GM18907 (cell line): ENCODE measurements around the gene C2CD4D.

Experiments used
- ATAC-seq: cut with Tn5 transposase; IDR thresholded peaks from one replicate; pipeline ENCODE4 v1.9.1; 2021; ENCODE audit warnings: mild to moderate bottlenecking, moderate library complexity; ENCODE audit not compliant: unreplicated experiment

Gene C2CD4D

GRCh38 chr1:151815716-151816327 lies 23.8 kb downstream of the C2CD4D start:
- ATAC-seq, result no peak

GRCh38 chr1:151814971-151815545 lies 24.6 kb downstream of the C2CD4D start:
- no peak for ATAC-seq

- no peak for ATAC-seq
Observed at GRCh38 chr1:151814426-151814825, 25.2 kb downstream of the C2CD4D start.

- no peak for ATAC-seq
Observed at GRCh38 chr1:151813271-151813977, 26.2 kb downstream of the C2CD4D start.

DNA sequence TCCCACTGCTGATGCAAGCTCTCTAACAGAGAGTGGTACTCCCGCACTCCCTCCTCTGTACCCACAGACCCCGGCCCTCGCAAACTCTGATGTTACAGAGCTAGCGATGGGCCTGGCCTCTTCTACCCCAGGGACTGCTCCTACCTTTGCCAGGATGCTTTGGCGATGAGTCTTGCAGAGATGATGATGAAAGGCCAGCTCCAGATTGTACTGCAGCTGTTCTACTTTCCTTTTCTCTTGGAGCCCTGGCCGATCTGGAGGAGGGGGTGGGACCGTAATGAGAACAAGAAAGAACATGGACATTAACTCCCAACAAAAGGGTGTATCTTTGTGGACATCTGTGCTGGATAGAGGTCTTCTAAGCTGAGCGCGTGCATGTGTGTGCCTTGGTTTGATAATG lies 28.4 kb downstream of the C2CD4D start:
- no peak for ATAC-seq

- no peak for ATAC-seq
Observed at GRCh38 chr1:151809985-151810556, 29.5 kb downstream of the C2CD4D start.

DNA sequence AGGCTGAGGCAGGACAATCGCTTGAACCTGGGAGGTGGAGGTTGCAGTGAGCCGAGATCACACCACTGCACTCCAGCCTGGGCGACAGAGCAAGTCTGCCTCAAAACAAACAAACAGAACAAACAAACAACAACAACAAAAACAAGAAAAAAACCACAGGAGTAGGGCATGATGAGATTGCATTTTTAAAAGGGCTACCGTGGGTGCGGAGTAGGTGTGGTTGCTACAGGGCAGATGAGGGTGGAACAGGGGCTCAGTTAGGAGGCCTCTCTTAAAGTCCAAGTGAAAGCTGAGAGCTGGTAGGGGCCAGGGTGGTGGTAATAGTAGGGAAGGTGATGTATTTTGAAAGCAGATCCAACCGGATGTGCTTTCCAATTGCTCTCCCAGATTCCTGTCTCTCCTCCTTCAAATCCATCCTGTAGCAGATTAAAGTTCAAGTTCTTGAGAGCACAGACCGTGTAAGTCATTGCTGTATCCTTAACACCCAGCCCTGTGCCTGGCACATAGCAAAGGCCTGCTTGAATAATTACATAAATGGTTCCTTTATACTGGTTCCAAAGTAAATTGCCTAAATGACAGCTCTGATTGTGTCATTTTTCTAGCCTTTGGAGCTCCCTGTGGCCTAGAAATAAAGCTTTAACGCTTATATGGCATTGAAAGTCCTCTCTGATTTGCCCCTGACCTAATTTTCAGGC lies 30.2 kb downstream of the C2CD4D start:
- no peak for ATAC-seq

- ATAC-seq, result no peak
Observed at GRCh38 chr1:151807766-151808165, 31.9 kb downstream of the C2CD4D start.

GRCh38 chr1:151807131-151807530 lies 32.5 kb downstream of the C2CD4D start:
- no peak for ATAC-seq

DNA sequence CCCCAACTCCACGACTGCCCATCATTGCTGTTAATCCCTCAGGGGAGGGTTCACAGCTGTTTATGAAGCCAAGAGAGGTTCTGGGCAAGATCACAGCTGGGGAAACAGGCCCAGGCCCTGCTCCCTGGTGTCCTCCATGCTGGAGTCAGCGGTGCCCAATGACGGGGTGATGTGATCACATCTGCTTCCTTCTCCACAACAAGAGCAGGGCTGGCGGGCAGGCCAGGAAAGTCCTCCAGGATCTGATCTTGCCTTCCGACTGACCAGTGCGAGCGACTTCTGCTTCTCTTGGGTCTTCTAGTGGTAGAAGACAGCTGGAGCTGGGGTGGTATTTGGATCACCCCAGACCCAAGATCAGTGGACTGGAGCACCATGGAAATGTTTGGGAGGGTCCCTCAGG lies 33.5 kb downstream of the C2CD4D start:
- no peak for ATAC-seq

DNA sequence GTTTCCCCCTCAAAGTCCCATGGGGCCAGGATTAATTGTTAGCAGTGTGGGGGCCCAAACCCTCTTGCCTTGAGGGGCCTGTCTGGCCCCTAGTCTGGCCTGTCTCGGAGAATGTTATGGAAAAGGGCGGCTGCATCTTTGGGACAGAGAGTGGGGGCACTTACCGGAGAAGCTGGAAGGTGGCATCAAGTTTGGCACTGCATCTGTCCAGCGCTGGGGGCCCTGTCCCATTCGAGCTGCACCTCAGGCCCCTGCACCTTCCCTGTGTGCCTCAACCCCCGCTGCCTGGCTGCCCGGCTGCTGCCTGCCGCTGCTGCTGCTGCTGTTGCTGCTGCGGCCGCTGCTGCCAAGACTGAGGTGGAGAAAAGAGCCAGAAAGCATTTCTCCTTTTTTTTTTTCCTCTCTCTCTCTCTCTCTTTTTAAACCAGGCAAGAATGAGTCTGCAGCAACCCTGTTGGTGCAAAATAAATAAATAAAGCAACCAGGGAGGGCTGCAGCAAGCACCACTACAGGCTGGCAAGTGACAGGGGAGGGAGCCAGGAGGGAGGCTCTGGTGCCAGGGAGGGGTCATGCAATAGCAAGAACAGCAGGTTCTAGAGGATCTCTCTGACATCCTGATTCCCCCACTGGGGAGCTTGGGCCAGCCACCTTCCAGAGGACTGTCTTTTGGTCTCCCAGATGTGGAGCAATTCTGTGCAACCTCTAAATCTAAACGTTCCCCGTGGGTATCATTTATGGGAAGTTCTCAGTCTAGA lies 34.4 kb downstream of the C2CD4D start, which contains the start of gene LINGO4:
Gene LINGO4 (minus strand): TSS at position 354 of the 755 bp plus-strand sequence. CDS start 2,715 bp downstream, outside the sequence.
- ATAC-seq, result no peak

DNA sequence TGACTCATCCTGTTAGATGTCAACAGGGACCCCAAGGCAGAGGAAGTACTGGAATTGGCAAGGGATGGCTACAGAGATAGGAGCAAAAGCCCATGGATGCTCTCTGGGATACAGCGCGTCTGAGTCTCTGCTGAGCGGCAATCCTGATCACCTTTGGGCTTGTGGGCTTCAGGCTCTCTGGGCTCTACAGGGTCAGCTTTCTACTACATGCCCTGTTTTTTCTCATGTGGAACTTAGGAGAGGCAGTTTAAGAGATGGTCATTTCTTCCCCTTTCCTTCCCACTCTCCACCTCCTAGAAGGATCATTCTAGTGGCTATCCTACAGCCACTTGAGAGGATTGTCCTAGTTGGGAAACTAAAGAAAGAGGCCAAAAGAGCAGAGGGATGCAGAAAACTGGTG lies 35.7 kb downstream of the C2CD4D start:
- no peak for ATAC-seq

- no peak for ATAC-seq
Observed at GRCh38 chr1:151803164-151803563, 36.5 kb downstream of the C2CD4D start.

DNA sequence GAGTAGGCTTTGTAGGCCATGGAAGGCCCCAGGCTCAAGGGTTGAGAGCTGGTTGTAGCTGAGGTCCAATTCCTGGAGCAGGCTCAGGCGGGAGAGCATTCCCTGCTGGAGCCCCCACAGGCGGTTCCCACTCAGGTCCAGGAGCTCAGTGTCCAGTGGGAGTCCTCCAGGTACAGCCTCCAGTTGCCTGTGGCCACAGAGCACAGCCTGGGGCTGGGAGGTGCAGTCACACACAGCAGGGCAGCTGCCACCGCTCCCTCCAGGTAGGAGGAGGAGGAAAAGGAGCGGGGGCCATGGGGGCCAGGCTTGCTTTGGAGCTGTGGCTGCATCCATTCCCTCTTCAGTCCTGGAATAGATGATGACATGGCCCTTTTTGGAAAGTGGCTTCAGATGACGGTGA lies 37.2 kb downstream of the C2CD4D start:
- ATAC-seq, result no peak

DNA sequence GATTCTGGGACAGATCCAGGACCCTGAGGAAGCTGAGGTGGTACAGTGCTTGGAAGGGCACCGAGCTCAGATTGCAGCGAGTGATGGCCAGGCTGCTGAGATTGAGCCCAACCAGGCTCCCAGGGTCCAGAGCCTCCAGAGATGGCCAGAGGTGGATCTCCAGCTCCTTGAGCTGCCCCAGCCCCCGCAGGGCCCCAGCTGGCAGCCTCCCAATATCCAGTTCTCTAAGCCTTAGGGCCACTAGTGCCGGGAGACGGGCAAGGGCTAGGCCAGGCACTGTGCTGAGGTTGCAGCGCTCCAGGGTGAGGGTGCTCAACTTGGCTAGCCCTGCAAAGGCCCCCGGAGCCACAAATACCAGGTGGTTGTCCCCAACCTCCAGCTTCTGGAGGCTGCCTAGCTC lies 37.8 kb downstream of the C2CD4D start:
- ATAC-seq, result no peak

GRCh38 chr1:151801310-151801820 lies 38.3 kb downstream of the C2CD4D start:
- no peak for ATAC-seq

DNA sequence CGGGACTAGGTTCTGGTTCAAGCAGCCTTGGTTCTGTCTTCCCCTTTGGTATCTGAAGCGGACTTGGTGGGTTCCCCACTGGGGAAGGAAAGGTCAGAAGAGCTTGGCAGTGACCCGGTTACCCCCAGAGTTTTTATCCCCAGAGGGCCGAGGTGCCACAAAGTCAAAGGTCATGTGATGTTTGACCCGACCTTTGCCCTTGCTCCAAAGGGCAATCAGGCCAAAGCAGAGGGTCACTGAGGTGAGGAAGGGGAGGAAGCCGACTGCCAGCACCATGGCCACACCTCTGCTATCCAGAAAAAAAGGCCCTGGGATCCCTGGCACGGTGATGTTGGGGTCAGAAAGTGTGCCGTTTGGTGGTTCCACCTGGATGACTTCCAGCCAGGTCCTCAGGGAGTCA lies 38.8 kb downstream of the C2CD4D start:
- ATAC-seq, result no peak

GRCh38 chr1:151799179-151800022 lies 40.2 kb downstream of the C2CD4D start:
- no peak for ATAC-seq

DNA sequence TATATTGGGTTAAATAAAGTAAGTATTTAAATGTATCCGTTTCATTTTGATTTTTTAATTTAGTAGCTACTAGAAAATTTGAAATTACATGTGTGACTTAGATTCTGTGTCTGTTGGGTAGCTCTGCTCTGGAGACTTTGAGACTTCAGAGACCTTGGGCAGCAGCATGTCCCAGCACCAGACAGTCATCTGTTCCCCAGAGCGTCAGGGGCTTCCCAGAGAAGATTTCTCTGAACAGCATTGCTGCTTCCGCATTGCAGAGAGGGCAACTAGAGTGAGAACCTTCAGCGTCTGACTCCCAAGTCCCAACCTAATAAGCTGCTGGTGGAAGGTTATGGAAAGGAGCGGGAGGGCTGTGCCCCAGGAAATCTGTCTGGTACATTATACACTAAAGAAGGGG lies 41.0 kb downstream of the C2CD4D start:
- ATAC-seq, result no peak
